ENCODE results near the gene SLC38A4. TPM values are rescaled to one million over a fixed set of nuclear protein-coding genes. Genes with fewer than 3 reads are reported as not detected.
A peak's percentile ranks its signal among the peaks of the same experiment; 100 is the strongest.

The SLC38A4 gene
- total RNA-seq, 1 experiment from 2014 or later: 0.12 TPM

GRCh38 chr12:46777587-46777986, 48.2 kb downstream of the SLC38A4 start:
- no peaks in the 10 kb centered on the region for H3K27me3 Mint-ChIP-seq (ENCODE audit: insufficient read depth, unreplicated experiment)
- TF ChIP-seq CTCF (IDR thresholded peaks at IDR 0.05; ENCODE audit: unreplicated experiment): no peak
- H3K36me3 Mint-ChIP-seq (ENCODE audit: insufficient read depth, unreplicated experiment): no peaks in the 10 kb centered on the region
- H3K4me1 Mint-ChIP-seq (ENCODE audit: insufficient read depth, unreplicated experiment): peaks cover 29% of the 10 kb centered on the region
- no peak overlapping the region for H3K4me3 Mint-ChIP-seq (ENCODE audit: unreplicated experiment)
- no peak for DNase-seq (ENCODE audit: unreplicated experiment)
- BruUV-seq (replicated peaks): no TSS peak
- H3K9me3 Mint-ChIP-seq (ENCODE audit: unreplicated experiment): no peaks in the 10 kb centered on the region
- H3K27ac Mint-ChIP-seq (ENCODE audit: low read depth, unreplicated experiment): no peak overlapping the region
- CTCF ChIA-PET: interaction anchor here (0.5 to 0.6 kb wide), 2 partner anchors 17 to 156 kb away, joined by 3 read pairs; no protein-coding TSS in a partner anchor
- POLR2A ChIA-PET: interaction anchor here (0.8 kb wide), 1 partner anchor 132 kb away, joined by 3 read pairs; no protein-coding TSS in a partner anchor
- intact Hi-C loops (cut with micrococcal nuclease): no loop called here

GRCh38 chr12:46775796-46776195, 50.0 kb downstream of the SLC38A4 start:
- ChIA-PET CTCF (no interaction called here), POLR2A (no interaction called here)
- Mint-ChIP-seq H3K36me3 (ENCODE audit: insufficient read depth, unreplicated experiment) (no peaks in the 10 kb centered on the region), H3K9me3 (ENCODE audit: unreplicated experiment) (no peaks in the 10 kb centered on the region), H3K27me3 (ENCODE audit: insufficient read depth, unreplicated experiment) (no peaks in the 10 kb centered on the region), H3K4me3 (ENCODE audit: unreplicated experiment) (no peak overlapping the region), H3K27ac (ENCODE audit: low read depth, unreplicated experiment) (no peak overlapping the region), H3K4me1 (ENCODE audit: insufficient read depth, unreplicated experiment) (peaks cover 41% of the 10 kb centered on the region)
- intact Hi-C loops (cut with micrococcal nuclease): no loop called here
- no TSS peak for BruUV-seq (replicated peaks)
- no peak for TF ChIP-seq CTCF (IDR thresholded peaks at IDR 0.05; ENCODE audit: unreplicated experiment)
- no peak for DNase-seq (ENCODE audit: unreplicated experiment)

- BruUV-seq (replicated peaks): no TSS peak
- no peak for DNase-seq (ENCODE audit: unreplicated experiment)
- H3K27ac Mint-ChIP-seq (ENCODE audit: low read depth, unreplicated experiment): peak overlapping the region; percentile 92
- H3K36me3 Mint-ChIP-seq (ENCODE audit: insufficient read depth, unreplicated experiment): no peaks in the 10 kb centered on the region
- CTCF ChIA-PET: interaction anchor here (0.6 to 0.8 kb wide), 2 partner anchors 213 to 790 kb away, joined by 3 to 4 read pairs; no protein-coding TSS in a partner anchor
- TF ChIP-seq CTCF (IDR thresholded peaks at IDR 0.05; ENCODE audit: unreplicated experiment): no peak
- no peaks in the 10 kb centered on the region for H3K27me3 Mint-ChIP-seq (ENCODE audit: insufficient read depth, unreplicated experiment)
- peak overlapping the region; percentile 39 for H3K4me3 Mint-ChIP-seq (ENCODE audit: unreplicated experiment)
- peaks cover 41% of the 10 kb centered on the region for H3K4me1 Mint-ChIP-seq (ENCODE audit: insufficient read depth, unreplicated experiment)
- no peaks in the 10 kb centered on the region for H3K9me3 Mint-ChIP-seq (ENCODE audit: unreplicated experiment)
- POLR2A ChIA-PET: interaction anchor here (0.6 to 2.2 kb wide), 7 partner anchors 11 to 428 kb away, joined by 3 to 5 read pairs (median 3); no protein-coding TSS in a partner anchor
- intact Hi-C loops (cut with micrococcal nuclease): no loop called here
Measured at GRCh38 chr12:46774322-46774633, 51.5 kb downstream of the SLC38A4 start.

GRCh38 chr12:46773586-46774321, 52.0 kb downstream of the SLC38A4 start:
- BruUV-seq (replicated peaks): no TSS peak
- intact Hi-C loops (cut with micrococcal nuclease): no loop called here
- DNase-seq (ENCODE audit: unreplicated experiment): peak; percentile 33
- Mint-ChIP-seq H3K27ac (ENCODE audit: low read depth, unreplicated experiment) (peak overlapping the region; percentile 92), H3K4me1 (ENCODE audit: insufficient read depth, unreplicated experiment) (peaks cover 41% of the 10 kb centered on the region), H3K9me3 (ENCODE audit: unreplicated experiment) (no peaks in the 10 kb centered on the region), H3K4me3 (ENCODE audit: unreplicated experiment) (peak overlapping the region; percentile 39), H3K36me3 (ENCODE audit: insufficient read depth, unreplicated experiment) (no peaks in the 10 kb centered on the region), H3K27me3 (ENCODE audit: insufficient read depth, unreplicated experiment) (no peaks in the 10 kb centered on the region)
- ChIA-PET CTCF (interaction anchor here (0.6 kb wide), 1 partner anchor 790 kb away, joined by 3 read pairs; no protein-coding TSS in a partner anchor), POLR2A (interaction anchor here (0.6 to 2.2 kb wide), 6 partner anchors 10 to 427 kb away, joined by 3 to 5 read pairs (median 4); no protein-coding TSS in a partner anchor)
- TF ChIP-seq CTCF (IDR thresholded peaks at IDR 0.05; ENCODE audit: unreplicated experiment): no peak
